Ectodermal cell (in vitro differentiated cells): Measurements from ENCODE around the gene SMIM10L2A. TPM values are rescaled to one million over a fixed set of nuclear protein-coding genes. Genes with fewer than 3 reads are reported as not detected.

ENCODE experiments used
- H3K27ac ChIP-seq: 2 replicates; pipeline ENCODE4 v1.7.0; 2013; ENCODE audit warnings: mild to moderate bottlenecking, low read depth, low read length; ENCODE audit not compliant: insufficient read depth, poor library complexity, severe bottlenecking
- H3K27me3 ChIP-seq: 2 replicates; pipeline ENCODE4 v1.7.0; 2013; ENCODE audit warnings: mild to moderate bottlenecking, low read length; ENCODE audit not compliant: insufficient read depth, control insufficient read depth, poor library complexity, severe bottlenecking
- H3K36me3 ChIP-seq: one replicate; pipeline ENCODE4 v1.7.0; 2013; ENCODE audit warnings: low read length; ENCODE audit not compliant: control insufficient read depth, insufficient read depth
- H3K4me1 ChIP-seq: one replicate; pipeline ENCODE4 v1.7.0; 2013; ENCODE audit warnings: low read length; ENCODE audit not compliant: control insufficient read depth, insufficient read depth
- H3K4me3 ChIP-seq: 2 replicates; pipeline ENCODE4 v1.7.0; 2013; ENCODE audit warnings: low read depth, low read length, control low read depth; ENCODE audit not compliant: insufficient read depth
- H3K9me3 ChIP-seq: 2 replicates; pipeline ENCODE4 v1.7.0; 2013; ENCODE audit warnings: mild to moderate bottlenecking, low read length, moderate library complexity; ENCODE audit not compliant: control insufficient read depth
- WGBS, 2 experiments: methylation state at CpG; one replicate each; pipeline ENCODE4 v1.1.7; 2013; ENCODE audit warnings: missing lambda C conversion rate in 2 of 2; 5-methylcytosine and 5-hydroxymethylcytosine counted together
- polyA plus RNA-seq, 4 experiments: library from polyadenylated mRNA; stranded (reverse); fragments of 50-300 nt; gene quantifications; one replicate each; pipeline ENCODE4 v1.2.3, GENCODE V29; 2013

Gene SMIM10L2A
- polyA plus RNA-seq (2013, experiment 1 of 4) = 2.9 TPM
- polyA plus RNA-seq (2013, experiment 2 of 4) = 3.0 TPM
- 2.5 TPM for polyA plus RNA-seq (2013, experiment 3 of 4)
- 3.8 TPM for polyA plus RNA-seq (2013, experiment 4 of 4)

DNA sequence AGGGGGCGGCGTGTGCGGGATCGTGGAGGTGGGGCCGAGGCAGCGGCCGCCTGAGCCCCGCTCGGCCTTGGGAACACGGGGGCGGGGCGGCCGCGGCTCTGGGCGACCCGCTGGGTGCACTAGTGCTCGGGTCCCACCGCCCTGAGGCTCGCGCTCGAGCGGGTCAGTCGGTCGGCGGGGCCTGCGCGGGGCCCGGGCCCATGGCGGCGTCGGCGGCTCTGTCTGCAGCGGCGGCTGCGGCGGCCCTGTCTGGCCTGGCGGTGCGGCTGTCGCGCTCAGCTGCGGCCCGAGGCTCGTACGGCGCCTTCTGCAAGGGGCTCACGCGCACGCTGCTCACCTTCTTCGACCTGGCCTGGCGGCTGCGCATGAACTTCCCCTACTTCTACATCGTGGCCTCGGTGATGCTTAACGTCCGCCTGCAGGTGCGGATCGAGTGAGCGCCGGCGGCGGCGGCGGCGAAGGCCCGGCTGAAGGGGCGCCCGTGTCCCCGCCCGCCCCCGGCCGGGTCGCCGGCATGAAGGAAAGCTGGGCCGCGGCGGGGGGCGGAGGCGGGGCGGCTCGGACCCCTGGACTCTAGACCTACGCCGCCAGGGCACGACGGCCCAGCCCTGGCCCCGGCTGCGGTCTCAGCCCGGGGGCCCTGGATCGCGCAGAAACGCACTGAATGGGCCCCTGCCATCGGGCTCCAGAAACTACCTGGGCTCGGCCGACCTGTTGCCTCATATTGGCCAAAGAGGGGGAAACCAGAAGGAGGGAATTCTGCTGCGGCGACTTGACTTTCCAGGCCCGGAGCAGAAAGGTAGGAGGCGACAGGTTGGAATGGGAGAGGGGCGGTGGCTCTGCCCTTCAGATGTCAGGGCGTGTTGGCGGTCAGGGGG is at the start of gene SMIM10L2A:
SMIM10L2A (plus strand) TSS at position 13 of the 878 bp plus-strand sequence; CDS start at position 201, 188 bp downstream.
- WGBS, 2 experiments = 1% methylated on average over 99 of the region's 100 CpGs
- Histone ChIP-seq H3K36me3 (no peaks in the 10 kb centered on the region), H3K27ac (no peak within 1 kb of the TSS), H3K4me1 (no peaks in the 10 kb centered on the region), H3K4me3 (peak within 1 kb of the TSS; percentile 37), H3K27me3 (peaks cover 7% of the 10 kb centered on the region), H3K9me3 (no peaks in the 10 kb centered on the region)

DNA sequence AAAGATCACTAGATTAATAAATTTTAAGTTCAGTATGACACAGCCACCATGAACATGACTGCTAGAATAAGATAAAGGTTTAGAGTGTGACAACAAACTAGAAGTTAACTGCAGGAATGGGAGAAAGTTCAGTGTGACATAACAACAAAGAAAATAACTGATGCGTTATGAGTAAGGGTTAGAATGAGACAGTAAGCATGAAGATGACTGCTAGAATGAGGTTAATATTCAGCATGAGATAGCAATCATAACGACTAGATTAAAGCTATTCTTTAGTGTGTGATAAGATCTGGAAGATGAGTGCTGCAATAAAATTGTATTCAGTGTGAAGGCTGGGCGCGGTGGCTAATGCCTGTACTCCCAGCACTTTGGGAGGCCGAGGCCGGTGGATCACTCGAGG is 48.4 kb upstream of the SMIM10L2A start:
- Histone ChIP-seq H3K27ac (no peak overlapping the region), H3K27me3 (no peaks in the 10 kb centered on the region), H3K36me3 (no peaks in the 10 kb centered on the region), H3K4me3 (no peak overlapping the region), H3K9me3 (no peaks in the 10 kb centered on the region), H3K4me1 (no peaks in the 10 kb centered on the region)
- WGBS, 2 experiments = 96 to 97% methylated on average over 7 of the region's 7 CpGs

DNA sequence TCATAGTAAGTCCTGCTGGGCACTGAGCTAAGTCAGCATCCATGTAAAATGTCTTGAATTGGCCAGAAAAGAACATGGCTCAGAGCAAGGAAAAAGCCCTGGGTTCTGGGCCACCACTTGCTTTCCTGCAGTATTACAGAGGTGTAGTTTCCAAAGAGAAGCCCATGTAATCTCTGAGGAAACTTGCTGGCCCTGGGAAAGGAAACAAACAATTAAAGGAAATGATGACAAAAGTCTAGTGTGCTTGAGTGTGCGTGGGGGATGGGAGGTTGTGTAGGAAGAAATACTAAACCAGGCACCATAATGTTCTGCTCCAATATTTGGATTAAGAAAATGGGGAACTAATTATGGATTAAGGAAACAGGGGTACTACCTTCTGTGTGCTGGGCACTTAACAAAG is 39.5 kb upstream of the SMIM10L2A start:
- WGBS, 2 experiments = 89 to 93% methylated on average over 1 of the region's 1 CpG
- Histone ChIP-seq H3K9me3 (no peaks in the 10 kb centered on the region), H3K36me3 (no peaks in the 10 kb centered on the region)

DNA sequence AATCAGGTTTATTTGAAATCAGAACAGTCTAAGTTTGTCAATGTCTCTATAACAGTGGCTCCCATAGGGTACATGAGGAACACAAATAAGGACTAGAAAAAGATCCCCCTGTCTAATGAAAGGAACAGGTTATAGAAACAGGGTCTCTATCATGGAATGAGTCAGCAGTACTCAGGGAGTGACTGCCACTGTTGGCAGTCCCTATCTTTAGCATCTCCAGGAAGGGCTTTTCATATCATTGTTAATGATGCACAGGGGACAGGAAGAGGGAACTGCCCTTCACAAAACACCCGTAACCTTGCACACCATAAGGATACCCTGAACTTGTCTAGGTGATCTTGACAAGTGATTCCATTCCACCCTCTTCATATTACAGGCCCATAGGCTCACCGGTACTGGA is 38.5 kb upstream of the SMIM10L2A start:
- Histone ChIP-seq H3K9me3 (no peaks in the 10 kb centered on the region), H3K4me1 (no peaks in the 10 kb centered on the region), H3K27ac (no peak overlapping the region), H3K4me3 (no peak overlapping the region), H3K27me3 (no peaks in the 10 kb centered on the region), H3K36me3 (no peaks in the 10 kb centered on the region)
- 90 to 92% methylated on average over 1 to 2 of the region's 2 CpGs for WGBS, 2 experiments

More for the DNA sequence above, 39.5 kb upstream of the SMIM10L2A start:
- H3K4me1 ChIP-seq = no peaks in the 10 kb centered on the region
- H3K27ac ChIP-seq = no peak overlapping the region
- no peaks in the 10 kb centered on the region for H3K27me3 ChIP-seq
- H3K4me3 ChIP-seq = no peak overlapping the region

DNA sequence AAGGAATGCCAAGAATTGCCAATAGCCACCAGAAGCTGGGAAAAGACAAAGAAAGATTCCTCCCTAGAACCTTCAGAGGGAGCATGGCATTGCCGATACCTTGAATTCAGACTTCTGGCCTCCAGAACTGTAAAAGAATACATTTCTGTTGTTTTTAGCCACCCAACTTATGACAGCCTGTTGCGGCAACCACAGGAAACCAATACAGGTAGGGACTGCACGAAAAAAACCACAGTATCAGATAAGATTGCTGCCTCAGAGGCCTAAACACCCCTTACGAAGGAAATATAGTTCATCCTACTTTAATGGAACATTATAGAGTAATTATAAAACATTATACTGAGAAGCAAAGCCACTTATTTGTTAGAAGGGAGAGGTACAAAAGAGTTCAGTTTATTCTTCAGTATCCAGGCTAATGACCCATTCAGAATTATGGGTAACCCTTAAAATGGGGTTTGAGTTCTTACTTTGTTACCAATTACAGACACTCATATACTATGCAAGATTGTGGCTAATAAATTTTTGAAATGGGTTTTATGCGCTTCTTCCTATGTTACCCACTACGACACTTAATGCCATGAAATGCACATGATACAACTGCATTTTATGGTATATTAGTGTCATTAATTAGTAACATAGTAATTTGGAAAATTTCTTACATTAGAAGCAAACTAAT is 37.4 kb upstream of the SMIM10L2A start:
- H3K27me3 ChIP-seq = no peaks in the 10 kb centered on the region
- no peak overlapping the region for H3K4me3 ChIP-seq
- no peaks in the 10 kb centered on the region for H3K9me3 ChIP-seq
- WGBS, 2 experiments = 88 to 92% methylated on average over 3 of the region's 6 CpGs
- H3K36me3 ChIP-seq = no peaks in the 10 kb centered on the region
- no peak overlapping the region for H3K27ac ChIP-seq
- no peaks in the 10 kb centered on the region for H3K4me1 ChIP-seq

- WGBS, 2 experiments = 80 to 88% methylated on average over 1 of the region's 2 CpGs
- Histone ChIP-seq H3K27ac (no peak overlapping the region), H3K27me3 (no peaks in the 10 kb centered on the region), H3K9me3 (no peaks in the 10 kb centered on the region), H3K4me3 (no peak overlapping the region), H3K36me3 (no peaks in the 10 kb centered on the region), H3K4me1 (no peaks in the 10 kb centered on the region)
Measured at GRCh38 chrX:135388841-135389240, 32.9 kb upstream of the SMIM10L2A start.

- Histone ChIP-seq H3K27me3 (no peaks in the 10 kb centered on the region), H3K36me3 (no peaks in the 10 kb centered on the region), H3K4me3 (no peak overlapping the region), H3K4me1 (no peaks in the 10 kb centered on the region), H3K9me3 (no peaks in the 10 kb centered on the region), H3K27ac (no peak overlapping the region)
- 80% methylated on average over 1 of the region's 1 CpG; no CpG with 5 or more reads in 1 of the 2 experiments for WGBS, 2 experiments
Measured at GRCh38 chrX:135389243-135389642, 32.5 kb upstream of the SMIM10L2A start.

- Histone ChIP-seq H3K9me3 (no peaks in the 10 kb centered on the region), H3K36me3 (no peaks in the 10 kb centered on the region), H3K27me3 (no peaks in the 10 kb centered on the region), H3K4me1 (no peaks in the 10 kb centered on the region), H3K27ac (no peak overlapping the region), H3K4me3 (no peak overlapping the region)
- 43 to 72% methylated on average over 2 of the region's 2 CpGs for WGBS, 2 experiments
Measured at GRCh38 chrX:135389717-135390116, 32.0 kb upstream of the SMIM10L2A start.

GRCh38 chrX:135391734-135392133 is 30.0 kb upstream of the SMIM10L2A start:
- Histone ChIP-seq H3K36me3 (no peaks in the 10 kb centered on the region), H3K4me3 (no peak overlapping the region), H3K27me3 (no peaks in the 10 kb centered on the region), H3K27ac (no peak overlapping the region), H3K9me3 (no peaks in the 10 kb centered on the region), H3K4me1 (no peaks in the 10 kb centered on the region)
- 91 to 94% methylated on average over 6 to 7 of the region's 7 CpGs for WGBS, 2 experiments

- no peaks in the 10 kb centered on the region for H3K4me1 ChIP-seq
- no peaks in the 10 kb centered on the region for H3K9me3 ChIP-seq
- no peak overlapping the region for H3K27ac ChIP-seq
- no peaks in the 10 kb centered on the region for H3K36me3 ChIP-seq
- 94 to 97% methylated on average over 3 to 5 of the region's 5 CpGs for WGBS, 2 experiments
- H3K27me3 ChIP-seq = no peaks in the 10 kb centered on the region
- H3K4me3 ChIP-seq = no peak overlapping the region
Measured at GRCh38 chrX:135393051-135393450, 28.7 kb upstream of the SMIM10L2A start.
